ENCODE data around the gene RPRM. TPM values are rescaled to one million over a fixed set of nuclear protein-coding genes. Genes with fewer than 3 reads are reported as not detected.
"Not testable (repeated sequence)": the region's sequence is repeated elsewhere in the genome, so short reads cannot be mapped to it uniquely, and the experiment has no call there.

Gene RPRM
- total RNA-seq, 1 experiment from 2014 or later, result not detected

- H3K9me3 ChIP-seq (ENCODE audit: control insufficient read depth, insufficient read depth, low read depth, low read length), result no peaks in the 10 kb centered on the region
- ATAC-seq, result no peak
- intact Hi-C loops (cut with micrococcal nuclease; ENCODE audit: unreplicated experiment), result no loop called here
- no peaks in the 10 kb centered on the region for H3K27me3 ChIP-seq (ENCODE audit: control insufficient read depth, insufficient read depth, low read length)
- DNase-seq (ENCODE audit: low read depth, low spot score), result no peak
- ChIA-PET POLR2A (no interaction called here), CTCF (no interaction called here)
- H3K27ac ChIP-seq (ENCODE audit: low read length), result no peak overlapping the region
- H3K4me3 ChIP-seq (ENCODE audit: low read depth in 2 of 2, low read length in 2 of 2), result no peak overlapping the region
- no peak for TF ChIP-seq SIN3A (IDR thresholded peaks at IDR 0.05; ENCODE audit: borderline replicate concordance, insufficient read depth, low read depth, low read length)
- no peak for TF ChIP-seq CTCF (IDR thresholded peaks at IDR 0.05)
- TF ChIP-seq POLR2AphosphoS5 (IDR thresholded peaks at IDR 0.05; ENCODE audit: low read depth, low read length), result no peak
- TF ChIP-seq TCF7L2 (IDR thresholded peaks at IDR 0.05; ENCODE audit: low read depth, low read length), result no peak
- no peak for TF ChIP-seq REST (IDR thresholded peaks at IDR 0.05; ENCODE audit: insufficient read depth in 1 of 2, low read depth in 2 of 2, low read length in 1 of 2)
- no TSS peak for BruUV-seq (replicated peaks)
- in situ Hi-C loops (cut with HindIII; ENCODE audit: low pct_unique_long_range_greater_than_20kb, low sequenced_read_pairs), result no loop called here
- H3K4me1 ChIP-seq (ENCODE audit: control insufficient read depth, insufficient read depth, low read length), result no peaks in the 10 kb centered on the region
- H3K36me3 ChIP-seq (ENCODE audit: control insufficient read depth, insufficient read depth, low read length), result no peaks in the 10 kb centered on the region
Observed at GRCh38 chr2:153451611-153452010, 27.0 kb downstream of the RPRM start.

- no TSS peak for BruUV-seq (replicated peaks)
- TF ChIP-seq REST (IDR thresholded peaks at IDR 0.05; ENCODE audit: insufficient read depth in 1 of 2, low read depth in 2 of 2, low read length in 1 of 2), result no peak
- TF ChIP-seq SIN3A (IDR thresholded peaks at IDR 0.05; ENCODE audit: borderline replicate concordance, insufficient read depth, low read depth, low read length), result no peak
- no peak for TF ChIP-seq CTCF (IDR thresholded peaks at IDR 0.05)
- TF ChIP-seq POLR2AphosphoS5 (IDR thresholded peaks at IDR 0.05; ENCODE audit: low read depth, low read length), result no peak
- H3K27me3 ChIP-seq (ENCODE audit: control insufficient read depth, insufficient read depth, low read length), result no peaks in the 10 kb centered on the region
- H3K9me3 ChIP-seq (ENCODE audit: control insufficient read depth, insufficient read depth, low read depth, low read length), result no peaks in the 10 kb centered on the region
- ChIA-PET POLR2A (no interaction called here), CTCF (no interaction called here)
- no peak overlapping the region for H3K27ac ChIP-seq (ENCODE audit: low read length)
- in situ Hi-C loops (cut with HindIII; ENCODE audit: low pct_unique_long_range_greater_than_20kb, low sequenced_read_pairs) (no loop called here), intact Hi-C loops (cut with micrococcal nuclease; ENCODE audit: unreplicated experiment) (no loop called here)
- DNase-seq (ENCODE audit: low read depth, low spot score) (no peak), ATAC-seq (no peak)
- H3K36me3 ChIP-seq (ENCODE audit: control insufficient read depth, insufficient read depth, low read length), result no peaks in the 10 kb centered on the region
- H3K4me3 ChIP-seq (ENCODE audit: low read depth in 2 of 2, low read length in 2 of 2), result no peak overlapping the region
- no peaks in the 10 kb centered on the region for H3K4me1 ChIP-seq (ENCODE audit: control insufficient read depth, insufficient read depth, low read length)
Observed at GRCh38 chr2:153443106-153443505, 35.5 kb downstream of the RPRM start.

- DNase-seq (ENCODE audit: low read depth, low spot score); H3K36me3 ChIP-seq (ENCODE audit: control insufficient read depth, insufficient read depth, low read length); in situ Hi-C loops (cut with HindIII; ENCODE audit: low pct_unique_long_range_greater_than_20kb, low sequenced_read_pairs); H3K9me3 ChIP-seq (ENCODE audit: control insufficient read depth, insufficient read depth, low read depth, low read length); POLR2A ChIA-PET; BruUV-seq (replicated peaks); H3K27ac ChIP-seq (ENCODE audit: low read length); H3K27me3 ChIP-seq (ENCODE audit: control insufficient read depth, insufficient read depth, low read length); H3K4me3 ChIP-seq (ENCODE audit: low read depth in 2 of 2, low read length in 2 of 2); H3K4me1 ChIP-seq (ENCODE audit: control insufficient read depth, insufficient read depth, low read length); intact Hi-C loops (cut with micrococcal nuclease; ENCODE audit: unreplicated experiment); ATAC-seq; CTCF ChIA-PET: not testable (repeated sequence)
Observed at GRCh38 chr2:153442616-153443015, 35.9 kb downstream of the RPRM start.

- H3K36me3 ChIP-seq (ENCODE audit: control insufficient read depth, insufficient read depth, low read length); ATAC-seq; intact Hi-C loops (cut with micrococcal nuclease; ENCODE audit: unreplicated experiment); H3K4me3 ChIP-seq (ENCODE audit: low read depth in 2 of 2, low read length in 2 of 2); BruUV-seq (replicated peaks); H3K27me3 ChIP-seq (ENCODE audit: control insufficient read depth, insufficient read depth, low read length); CTCF ChIA-PET; H3K4me1 ChIP-seq (ENCODE audit: control insufficient read depth, insufficient read depth, low read length); POLR2A ChIA-PET; H3K27ac ChIP-seq (ENCODE audit: low read length); DNase-seq (ENCODE audit: low read depth, low spot score); in situ Hi-C loops (cut with HindIII; ENCODE audit: low pct_unique_long_range_greater_than_20kb, low sequenced_read_pairs); H3K9me3 ChIP-seq (ENCODE audit: control insufficient read depth, insufficient read depth, low read depth, low read length): not testable (repeated sequence)
Observed at GRCh38 chr2:153440090-153440489, 38.5 kb downstream of the RPRM start.

All from Panc1 (cell line).